ENCODE results near the gene CCNI.
A peak's percentile ranks its signal among the peaks of the same experiment; 100 is the strongest.

CCNI gene

DNA sequence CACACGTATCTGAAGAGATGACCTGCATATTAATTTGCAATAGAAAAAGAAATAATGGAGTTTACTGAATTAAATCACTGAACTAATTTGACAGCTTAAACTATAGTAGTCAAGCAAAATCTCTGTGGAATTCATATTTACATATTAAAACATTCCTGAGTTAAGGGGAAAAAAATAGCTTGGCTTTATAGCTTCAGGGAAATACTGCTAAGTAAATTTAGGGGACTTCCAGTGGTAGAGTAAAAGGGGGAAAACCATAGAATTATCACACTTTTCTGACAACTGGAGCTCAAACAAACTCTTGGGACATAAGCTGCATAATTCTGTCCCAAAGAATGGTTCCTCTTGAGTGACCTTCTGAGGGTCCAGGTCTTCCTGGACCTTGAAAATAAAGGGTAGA lies 28.6 kb upstream of the CCNI start:
- Mint-ChIP-seq H3K4me3 (no peak overlapping the region), H3K9me3 (peaks cover 5% of the 10 kb centered on the region), H3K36me3 (ENCODE audit: low read depth) (no peaks in the 10 kb centered on the region), H3K27ac (peak overlapping the region; percentile 68 to 82 (median 69)), H3K4me1 (peaks cover 15% of the 10 kb centered on the region), H3K27me3 (ENCODE audit: low read depth) (no peaks in the 10 kb centered on the region)
- TF ChIP-seq, protein P1, sequence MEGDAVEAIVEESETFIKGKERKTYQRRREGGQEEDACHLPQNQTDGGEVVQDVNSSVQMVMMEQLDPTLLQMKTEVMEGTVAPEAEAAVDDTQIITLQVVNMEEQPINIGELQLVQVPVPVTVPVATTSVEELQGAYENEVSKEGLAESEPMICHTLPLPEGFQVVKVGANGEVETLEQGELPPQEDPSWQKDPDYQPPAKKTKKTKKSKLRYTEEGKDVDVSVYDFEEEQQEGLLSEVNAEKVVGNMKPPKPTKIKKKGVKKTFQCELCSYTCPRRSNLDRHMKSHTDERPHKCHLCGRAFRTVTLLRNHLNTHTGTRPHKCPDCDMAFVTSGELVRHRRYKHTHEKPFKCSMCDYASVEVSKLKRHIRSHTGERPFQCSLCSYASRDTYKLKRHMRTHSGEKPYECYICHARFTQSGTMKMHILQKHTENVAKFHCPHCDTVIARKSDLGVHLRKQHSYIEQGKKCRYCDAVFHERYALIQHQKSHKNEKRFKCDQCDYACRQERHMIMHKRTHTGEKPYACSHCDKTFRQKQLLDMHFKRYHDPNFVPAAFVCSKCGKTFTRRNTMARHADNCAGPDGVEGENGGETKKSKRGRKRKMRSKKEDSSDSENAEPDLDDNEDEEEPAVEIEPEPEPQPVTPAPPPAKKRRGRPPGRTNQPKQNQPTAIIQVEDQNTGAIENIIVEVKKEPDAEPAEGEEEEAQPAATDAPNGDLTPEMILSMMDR (IDR thresholded peaks at IDR 0.05; ENCODE audit: unreplicated experiment in 3 of 3) = no peak

DNA sequence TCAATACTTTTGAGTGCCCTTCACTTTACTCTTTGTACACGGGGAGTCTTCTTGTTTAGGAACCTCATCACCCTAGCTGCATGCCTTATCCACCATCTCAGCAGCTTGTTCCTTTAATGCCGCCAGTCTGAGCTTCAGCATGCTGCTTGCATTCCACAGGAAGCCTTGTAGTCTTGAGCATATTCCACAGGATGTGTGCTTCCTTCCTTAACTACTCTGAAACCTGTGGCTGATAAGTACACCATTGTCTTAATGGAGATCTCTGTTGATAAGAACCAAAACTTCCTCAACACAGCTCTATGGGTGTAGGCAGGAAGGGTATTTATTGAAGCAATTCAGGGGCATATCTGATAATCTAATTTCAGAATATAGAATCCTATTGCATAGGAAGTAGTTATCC lies 24.4 kb upstream of the CCNI start:
- Mint-ChIP-seq H3K4me3 (no peak overlapping the region), H3K36me3 (ENCODE audit: low read depth) (no peaks in the 10 kb centered on the region), H3K9me3 (no peaks in the 10 kb centered on the region), H3K27me3 (ENCODE audit: low read depth) (no peaks in the 10 kb centered on the region), H3K27ac (no peak overlapping the region), H3K4me1 (peaks cover 18% of the 10 kb centered on the region)
- TF ChIP-seq, protein P1 (IDR thresholded peaks at IDR 0.05; ENCODE audit: unreplicated experiment in 3 of 3) = no peak

DNA sequence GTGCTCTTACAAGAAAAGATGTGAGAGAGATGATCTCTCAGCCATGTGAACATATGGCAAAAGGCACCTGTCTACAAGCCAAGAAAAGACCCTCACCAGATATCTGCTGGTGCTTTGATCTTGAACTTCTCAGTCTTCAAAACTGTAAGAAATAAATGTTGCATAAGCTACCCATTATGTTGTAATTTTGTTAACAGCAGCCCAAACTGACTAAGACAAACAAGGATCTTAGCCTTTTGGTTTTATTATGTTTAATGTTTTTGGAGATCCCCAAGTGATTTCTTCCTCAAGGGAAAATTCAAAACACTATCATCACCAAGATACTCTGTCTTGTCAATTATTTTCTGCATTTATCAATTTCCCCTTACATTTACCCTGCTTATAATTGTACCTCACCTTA lies 21.8 kb upstream of the CCNI start:
- Mint-ChIP-seq H3K4me3 (no peak overlapping the region), H3K9me3 (no peaks in the 10 kb centered on the region), H3K36me3 (ENCODE audit: low read depth) (no peaks in the 10 kb centered on the region), H3K27ac (no peak overlapping the region), H3K27me3 (ENCODE audit: low read depth) (no peaks in the 10 kb centered on the region), H3K4me1 (peaks cover 13% of the 10 kb centered on the region)
- TF ChIP-seq, protein P1 (IDR thresholded peaks at IDR 0.05; ENCODE audit: unreplicated experiment in 3 of 3) = no peak

DNA sequence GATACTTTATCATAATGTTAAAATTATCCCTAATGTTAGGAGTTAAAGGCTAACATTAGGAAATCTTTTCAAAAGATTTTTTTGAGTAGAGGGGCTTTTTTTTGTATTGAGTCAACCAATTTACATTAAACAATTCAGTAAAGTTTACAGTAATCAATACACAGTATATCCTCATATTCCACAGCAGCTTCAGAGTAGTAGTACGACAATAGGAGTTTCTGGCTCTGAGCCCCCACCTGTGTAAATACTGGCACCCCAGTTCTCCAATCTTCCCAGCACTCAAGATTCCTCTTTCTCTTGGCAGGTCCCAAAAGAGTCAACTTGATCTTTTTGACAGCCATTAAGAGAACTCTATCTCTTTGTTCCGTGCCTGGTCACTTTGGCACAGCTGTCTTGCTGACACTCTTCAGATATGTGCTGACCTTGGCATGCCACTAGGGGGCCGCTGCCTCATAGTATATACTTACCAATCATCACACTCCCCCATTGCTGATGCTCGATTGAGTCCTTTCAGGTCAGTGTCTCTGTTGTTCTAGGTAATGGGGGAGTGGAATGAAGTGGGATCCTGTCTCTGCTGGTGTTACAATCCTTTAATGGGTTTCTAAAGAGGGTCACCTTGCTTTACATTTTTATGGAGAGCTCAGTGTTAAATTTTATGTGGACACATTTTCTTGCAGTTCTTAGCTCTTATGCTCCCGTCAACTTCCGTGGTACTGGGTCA lies 19.5 kb upstream of the CCNI start:
- TF ChIP-seq, protein P1 (IDR thresholded peaks at IDR 0.05; ENCODE audit: unreplicated experiment in 3 of 3) = peak; percentile 68 to 80 (median 76)
- Mint-ChIP-seq H3K4me3 (no peak overlapping the region), H3K27ac (peak overlapping the region; percentile 2 to 24 (median 23))

DNA sequence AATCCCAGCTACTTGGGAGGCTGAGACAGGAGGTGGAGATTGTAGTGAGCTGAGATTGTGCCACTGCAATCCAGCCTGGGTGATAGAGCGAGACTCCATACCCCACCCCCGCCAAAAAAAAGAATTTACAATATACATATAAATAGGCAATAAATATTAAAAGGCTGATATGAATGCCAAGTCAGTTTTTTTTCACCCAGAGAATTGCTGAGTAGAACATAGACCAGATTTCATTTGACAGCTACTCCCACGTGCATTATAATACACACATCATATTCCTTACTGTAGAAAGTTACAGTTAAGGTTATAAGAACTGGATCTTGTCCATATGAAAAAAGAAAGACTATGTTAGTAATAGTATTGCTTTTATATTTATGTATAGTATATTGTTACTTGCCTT lies 18.7 kb upstream of the CCNI start:
- TF ChIP-seq, protein P1 (IDR thresholded peaks at IDR 0.05; ENCODE audit: unreplicated experiment in 3 of 3) = no peak
- no peaks in the 10 kb centered on the region for H3K27me3 Mint-ChIP-seq (ENCODE audit: low read depth)
- no peak overlapping the region for H3K27ac Mint-ChIP-seq
- peaks cover 23% of the 10 kb centered on the region for H3K4me1 Mint-ChIP-seq
- no peaks in the 10 kb centered on the region for H3K9me3 Mint-ChIP-seq
- no peaks in the 10 kb centered on the region for H3K36me3 Mint-ChIP-seq (ENCODE audit: low read depth)
- no peak overlapping the region for H3K4me3 Mint-ChIP-seq

More for the DNA sequence above, 19.5 kb upstream of the CCNI start:
- peaks cover 16% of the 10 kb centered on the region for H3K4me1 Mint-ChIP-seq
- no peaks in the 10 kb centered on the region for H3K27me3 Mint-ChIP-seq (ENCODE audit: low read depth)
- no peaks in the 10 kb centered on the region for H3K9me3 Mint-ChIP-seq
- H3K36me3 Mint-ChIP-seq (ENCODE audit: low read depth) = no peaks in the 10 kb centered on the region

DNA sequence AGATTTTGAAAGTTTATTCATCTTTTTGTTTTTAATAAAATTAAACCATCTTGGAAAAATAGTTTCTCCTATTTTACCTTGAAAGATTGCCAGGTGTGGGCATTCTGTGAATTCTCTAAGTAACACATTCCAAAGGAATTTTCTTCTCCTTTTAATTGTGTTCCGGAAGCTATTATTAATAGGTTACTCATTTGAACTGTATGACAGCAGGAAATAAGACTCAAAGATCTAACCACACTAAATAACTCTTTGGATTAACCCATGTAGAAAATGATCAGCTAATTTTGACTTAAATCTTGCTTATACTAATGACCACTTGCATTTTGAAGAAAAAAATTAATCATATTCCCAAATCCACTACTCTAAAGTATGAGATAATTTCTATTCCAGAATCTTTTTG lies 17.6 kb upstream of the CCNI start:
- Mint-ChIP-seq H3K36me3 (ENCODE audit: low read depth) (no peaks in the 10 kb centered on the region), H3K9me3 (no peaks in the 10 kb centered on the region), H3K27ac (peak overlapping the region in 1 of 3 experiments; percentile 9), H3K4me3 (no peak overlapping the region), H3K27me3 (ENCODE audit: low read depth) (no peaks in the 10 kb centered on the region), H3K4me1 (peaks cover 25% of the 10 kb centered on the region)
- TF ChIP-seq, protein P1 (IDR thresholded peaks at IDR 0.05; ENCODE audit: unreplicated experiment in 3 of 3) = no peak

Measured in nephron (organoid).